ENCODE results near the gene OSBP2. TPM values are rescaled to one million over a fixed set of nuclear protein-coding genes. Genes with fewer than 3 reads are reported as not detected.
"Not testable (repeated sequence)": the region's sequence is repeated elsewhere in the genome, so short reads cannot be mapped to it uniquely, and the experiment has no call there.

The OSBP2 gene
- polyA plus RNA-seq, 12 donors = 4.0 to 26.3 (median 5.6) TPM; not detected in 1

GRCh38 chr22:30717952-30718351 lies 23.3 kb downstream of the OSBP2 start:
- no peak for DNase-seq

GRCh38 chr22:30718491-30718890 lies 23.8 kb downstream of the OSBP2 start:
- no peak for DNase-seq

GRCh38 chr22:30718938-30719337 lies 24.3 kb downstream of the OSBP2 start:
- DNase-seq = no peak

GRCh38 chr22:30720263-30720837 lies 25.7 kb downstream of the OSBP2 start:
- no peak for DNase-seq

- no peak for DNase-seq
Observed at GRCh38 chr22:30721741-30722140, 27.1 kb downstream of the OSBP2 start.

- DNase-seq = no peak
Observed at GRCh38 chr22:30728826-30729225, 34.2 kb downstream of the OSBP2 start.

- no peak for DNase-seq
Observed at GRCh38 chr22:30731658-30732057, 37.0 kb downstream of the OSBP2 start.

- no peak for DNase-seq
Observed at GRCh38 chr22:30732426-30732825, 37.8 kb downstream of the OSBP2 start.

- DNase-seq = no peak
Observed at GRCh38 chr22:30733181-30733631, 38.5 kb downstream of the OSBP2 start.

- not testable (repeated sequence) for DNase-seq
Observed at GRCh38 chr22:30740007-30740406, 45.3 kb downstream of the OSBP2 start.

GRCh38 chr22:30740511-30740910 lies 45.8 kb downstream of the OSBP2 start:
- not testable (repeated sequence) for DNase-seq

GRCh38 chr22:30742291-30743256 lies 47.9 kb downstream of the OSBP2 start:
- no peak for DNase-seq

- DNase-seq = no peak
Observed at GRCh38 chr22:30743257-30744020, 48.8 kb downstream of the OSBP2 start.

GRCh38 chr22:30744224-30744623 lies 49.5 kb downstream of the OSBP2 start:
- no peak for DNase-seq

GRCh38 chr22:30747493-30747892 lies 52.8 kb downstream of the OSBP2 start:
- DNase-seq = no peak

GRCh38 chr22:30749272-30749671 lies 54.6 kb downstream of the OSBP2 start:
- DNase-seq = no peak

GRCh38 chr22:30749849-30750248 lies 55.2 kb downstream of the OSBP2 start:
- no peak for DNase-seq

GRCh38 chr22:30751529-30751928 lies 56.9 kb downstream of the OSBP2 start:
- no peak for DNase-seq

GRCh38 chr22:30752771-30753170 lies 58.1 kb downstream of the OSBP2 start:
- no peak for DNase-seq

GRCh38 chr22:30753701-30754100 lies 59.0 kb downstream of the OSBP2 start:
- no peak for DNase-seq

GRCh38 chr22:30754521-30754920 lies 59.8 kb downstream of the OSBP2 start:
- no peak for DNase-seq

Measured in muscle of arm (tissue), 12 donors.